ENCODE data around the gene INHBE. TPM values are rescaled to one million over a fixed set of nuclear protein-coding genes. Genes with fewer than 3 reads are reported as not detected.

Gene INHBE
- total RNA-seq, 1 experiment from 2014 or later = 13.9 TPM

GRCh38 chr12:57474862-57475261 is 19.8 kb downstream of the INHBE start:
- no peak for DNase-seq
- POLR2A ChIA-PET = no interaction called here
- no peak overlapping the region for H3K4me3 ChIP-seq (ENCODE audit: low read depth, low read length)
- no peaks in the 10 kb centered on the region for H3K36me3 Mint-ChIP-seq (ENCODE audit: insufficient read depth, unreplicated experiment)
- H3K36me3 ChIP-seq (ENCODE audit: control insufficient read depth, insufficient read depth, low read length) = no peaks in the 10 kb centered on the region
- TF ChIP-seq CTCF (IDR thresholded peaks at IDR 0.05; ENCODE audit: insufficient read depth in 1 of 2, low read depth in 1 of 2, low read length in 1 of 2, severe bottlenecking in 1 of 2, unreplicated experiment in 1 of 2) = no peak
- CTCF ChIA-PET = no interaction called here
- intact Hi-C loops (cut with micrococcal nuclease; ENCODE audit: unreplicated experiment) = no loop called here
- no peaks in the 10 kb centered on the region for H3K27me3 ChIP-seq (replicated peaks; ENCODE audit: control insufficient read depth, insufficient read depth, low read length)
- H3K9me3 ChIP-seq = no peaks in the 10 kb centered on the region
- H3K4me3 Mint-ChIP-seq (ENCODE audit: unreplicated experiment) = no peak overlapping the region
- BruUV-seq (replicated peaks) = no TSS peak
- no peaks in the 10 kb centered on the region for H3K4me1 Mint-ChIP-seq (ENCODE audit: low read depth, unreplicated experiment)
- H3K4me1 ChIP-seq = no peaks in the 10 kb centered on the region
- H3K27me3 Mint-ChIP-seq (ENCODE audit: insufficient read depth, unreplicated experiment) = peaks cover 10% of the 10 kb centered on the region
- H3K27ac Mint-ChIP-seq (ENCODE audit: unreplicated experiment) = no peak overlapping the region
- no peaks in the 10 kb centered on the region for H3K9me3 Mint-ChIP-seq (ENCODE audit: unreplicated experiment)

- no TSS peak for BruUV-seq (replicated peaks)
- Mint-ChIP-seq H3K27me3 (ENCODE audit: insufficient read depth, unreplicated experiment) (peaks cover 10% of the 10 kb centered on the region), H3K9me3 (ENCODE audit: unreplicated experiment) (no peaks in the 10 kb centered on the region), H3K4me1 (ENCODE audit: low read depth, unreplicated experiment) (no peaks in the 10 kb centered on the region), H3K4me3 (ENCODE audit: unreplicated experiment) (peak overlapping the region; percentile 54), H3K36me3 (ENCODE audit: insufficient read depth, unreplicated experiment) (no peaks in the 10 kb centered on the region), H3K27ac (ENCODE audit: unreplicated experiment) (no peak overlapping the region)
- no peaks in the 10 kb centered on the region for H3K36me3 ChIP-seq (ENCODE audit: control insufficient read depth, insufficient read depth, low read length)
- ChIA-PET CTCF (no interaction called here), POLR2A (no interaction called here)
- intact Hi-C loops (cut with micrococcal nuclease; ENCODE audit: unreplicated experiment) = no loop called here
- no peaks in the 10 kb centered on the region for H3K4me1 ChIP-seq
- no peak for DNase-seq
- no peaks in the 10 kb centered on the region for H3K9me3 ChIP-seq
- no peaks in the 10 kb centered on the region for H3K27me3 ChIP-seq (replicated peaks; ENCODE audit: control insufficient read depth, insufficient read depth, low read length)
- TF ChIP-seq CTCF (IDR thresholded peaks at IDR 0.05; ENCODE audit: insufficient read depth in 1 of 2, low read depth in 1 of 2, low read length in 1 of 2, severe bottlenecking in 1 of 2, unreplicated experiment in 1 of 2) = no peak
- peak overlapping the region; percentile 16 for H3K4me3 ChIP-seq (ENCODE audit: low read depth, low read length)
Measured at GRCh38 chr12:57475271-57476161, 20.4 kb downstream of the INHBE start.

DNA sequence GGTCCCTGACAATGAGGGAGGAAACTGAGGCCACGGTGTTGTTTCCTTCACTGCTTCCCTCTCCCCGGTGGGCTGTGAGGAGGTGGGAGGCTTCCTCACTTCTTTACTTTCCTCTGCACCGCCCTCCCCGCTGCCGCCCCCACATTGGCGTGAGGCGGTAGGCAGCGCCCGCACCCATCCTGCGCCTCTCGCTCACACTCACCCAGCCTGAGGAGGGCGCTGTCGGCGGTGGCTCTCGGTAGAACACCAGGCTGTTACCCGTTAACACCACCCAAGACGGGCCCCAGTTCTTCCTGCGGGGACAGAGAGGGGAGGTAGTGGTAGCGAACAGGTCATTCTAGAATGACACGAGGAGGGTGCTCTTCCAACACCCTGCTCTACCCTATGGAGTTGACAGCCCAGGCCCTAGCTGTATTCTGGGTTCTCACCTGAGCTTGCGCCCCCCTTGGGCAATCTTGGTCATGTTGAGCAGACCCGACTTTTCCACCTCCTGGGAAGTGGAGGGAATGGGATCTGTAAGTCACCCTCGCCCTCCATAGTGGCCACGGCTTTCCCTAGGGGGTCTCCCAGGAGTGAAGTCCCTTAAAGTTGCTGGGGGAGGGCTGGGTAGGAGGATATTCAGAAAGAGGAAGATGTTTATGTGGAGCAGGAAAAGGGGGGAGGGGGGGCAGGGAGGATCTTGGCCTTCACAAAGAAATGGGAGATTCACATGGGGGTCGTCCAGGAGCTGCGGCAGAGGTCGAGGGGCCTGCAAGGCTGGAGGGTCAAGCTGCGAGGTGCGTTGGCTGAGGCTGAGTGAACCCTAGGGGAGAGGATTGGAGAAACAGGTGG is 21.3 kb downstream of the INHBE start:
- Histone ChIP-seq H3K4me3 (ENCODE audit: low read depth, low read length) (peak overlapping the region; percentile 16), H3K9me3 (no peaks in the 10 kb centered on the region), H3K27me3 (replicated peaks; ENCODE audit: control insufficient read depth, insufficient read depth, low read length) (no peaks in the 10 kb centered on the region), H3K4me1 (no peaks in the 10 kb centered on the region), H3K36me3 (ENCODE audit: control insufficient read depth, insufficient read depth, low read length) (no peaks in the 10 kb centered on the region)
- ChIA-PET POLR2A (interaction anchor here (0.5 kb wide), 2 partner anchors 163 to 1390 kb away, joined by 3 to 11 read pairs; no protein-coding TSS in a partner anchor), CTCF (no interaction called here)
- Mint-ChIP-seq H3K27me3 (ENCODE audit: insufficient read depth, unreplicated experiment) (peaks cover 15% of the 10 kb centered on the region), H3K9me3 (ENCODE audit: unreplicated experiment) (no peaks in the 10 kb centered on the region), H3K4me3 (ENCODE audit: unreplicated experiment) (peak overlapping the region; percentile 54), H3K4me1 (ENCODE audit: low read depth, unreplicated experiment) (no peaks in the 10 kb centered on the region), H3K36me3 (ENCODE audit: insufficient read depth, unreplicated experiment) (no peaks in the 10 kb centered on the region), H3K27ac (ENCODE audit: unreplicated experiment) (no peak overlapping the region)
- no peak for TF ChIP-seq CTCF (IDR thresholded peaks at IDR 0.05; ENCODE audit: insufficient read depth in 1 of 2, low read depth in 1 of 2, low read length in 1 of 2, severe bottlenecking in 1 of 2, unreplicated experiment in 1 of 2)
- intact Hi-C loops (cut with micrococcal nuclease; ENCODE audit: unreplicated experiment) = no loop called here
- no TSS peak for BruUV-seq (replicated peaks)
- no peak for DNase-seq

Data from Caco-2 (cell line).